Measurements from ENCODE around the gene ARHGAP6. TPM values are rescaled to one million over a fixed set of nuclear protein-coding genes. Genes with fewer than 3 reads are reported as not detected.

ARHGAP6 gene
- total and polyA plus RNA-seq, 9 of the 15 experiments (the other 6 are each of a cell fraction or from before 2014, with no cell fraction given): 12.5 to 63.6 (median 41.8) TPM

- no peak overlapping the region for H2AFZ ChIP-seq (ENCODE audit: low read depth, low read length)
- H3K4me1 ChIP-seq (replicated peaks in 1 of 2; ENCODE audit: control insufficient read depth in 2 of 2, insufficient read depth in 2 of 2, low read length in 2 of 2): no peaks in the 10 kb centered on the region
- H3K4me2 ChIP-seq (ENCODE audit: insufficient read depth, low read length): no peak overlapping the region
- intact Hi-C loops (cut with micrococcal nuclease): no loop called here
- H3K4me3 ChIP-seq: no peak overlapping the region
- ATAC-seq (no peak), DNase-seq (ENCODE audit: extremely low read depth in 1 of 4, low spot score in 3 of 4) (no peak), FAIRE-seq (no peak)
- ChIA-PET POLR2A (no interaction called here), CTCF (ENCODE audit: low intra/inter-chr PET ratio) (no interaction called here)
- no peaks in the 10 kb centered on the region for H3K36me3 ChIP-seq (ENCODE audit: control insufficient read depth, insufficient read depth, low read length)
- H4K20me1 ChIP-seq (replicated peaks; ENCODE audit: control insufficient read depth, insufficient read depth, low read length): no peaks in the 10 kb centered on the region
- no peak overlapping the region for H3K9ac ChIP-seq (ENCODE audit: insufficient read depth in 1 of 2, low read depth in 2 of 2, low read length in 2 of 2)
- no peaks in the 10 kb centered on the region for H3K27me3 ChIP-seq (ENCODE audit: control insufficient read depth in 2 of 2, insufficient read depth in 2 of 2, low read length in 2 of 2)
- in situ Hi-C loops (cut with MboI): no loop called here
- no peaks in the 10 kb centered on the region for H3K79me2 ChIP-seq (ENCODE audit: control insufficient read depth, insufficient read depth, low read length)
- BruUV-seq (replicated peaks): no TSS peak
- H3K9me1 ChIP-seq (ENCODE audit: control insufficient read depth, insufficient read depth, low read length): no peaks in the 10 kb centered on the region
- no peaks in the 10 kb centered on the region for H3K9me3 ChIP-seq (replicated peaks; ENCODE audit: control insufficient read depth, insufficient read depth, low read depth, low read length)
- TF ChIP-seq EP400 (IDR thresholded peaks at IDR 0.05): no peak
- no peak overlapping the region for H3K27ac ChIP-seq (ENCODE audit: extremely low read depth, low read depth, low read length)
Measured at GRCh38 chrX:11099465-11099864, 566.3 kb downstream of the ARHGAP6 start.

- Histone ChIP-seq H3K27me3 (ENCODE audit: control insufficient read depth in 2 of 2, insufficient read depth in 2 of 2, low read length in 2 of 2) (no peaks in the 10 kb centered on the region), H3K79me2 (ENCODE audit: control insufficient read depth, insufficient read depth, low read length) (no peaks in the 10 kb centered on the region), H3K36me3 (ENCODE audit: control insufficient read depth, insufficient read depth, low read length) (no peaks in the 10 kb centered on the region), H3K4me2 (ENCODE audit: insufficient read depth, low read length) (no peak overlapping the region), H3K9me1 (ENCODE audit: control insufficient read depth, insufficient read depth, low read length) (no peaks in the 10 kb centered on the region), H3K4me1 (replicated peaks in 1 of 2; ENCODE audit: control insufficient read depth in 2 of 2, insufficient read depth in 2 of 2, low read length in 2 of 2) (no peaks in the 10 kb centered on the region), H3K9ac (ENCODE audit: insufficient read depth in 1 of 2, low read depth in 2 of 2, low read length in 2 of 2) (no peak overlapping the region), H3K4me3 (no peak overlapping the region), H4K20me1 (replicated peaks; ENCODE audit: control insufficient read depth, insufficient read depth, low read length) (no peaks in the 10 kb centered on the region), H2AFZ (ENCODE audit: low read depth, low read length) (no peak overlapping the region), H3K9me3 (replicated peaks; ENCODE audit: control insufficient read depth, insufficient read depth, low read depth, low read length) (no peaks in the 10 kb centered on the region), H3K27ac (ENCODE audit: extremely low read depth, low read depth, low read length) (no peak overlapping the region)
- no peak for DNase-seq (ENCODE audit: extremely low read depth in 1 of 4, low spot score in 3 of 4)
- intact Hi-C loops (cut with micrococcal nuclease): no loop called here
- BruUV-seq (replicated peaks): no TSS peak
- in situ Hi-C loops (cut with MboI): no loop called here
- POLR2A ChIA-PET: interaction anchor here (1.1 kb wide), 1 partner anchor 13 kb away, joined by 3 read pairs; no protein-coding TSS in a partner anchor
- FAIRE-seq: no peak
- CTCF ChIA-PET (ENCODE audit: low intra/inter-chr PET ratio): no interaction called here
- no peak for ATAC-seq
- TF ChIP-seq ZNF584 (CRISPR knock-in tag; IDR thresholded peaks at IDR 0.05; ENCODE audit: low read depth) (no peak), EP400 (IDR thresholded peaks at IDR 0.05) (no peak), LEF1 (IDR thresholded peaks at IDR 0.05) (no peak), ZNF609 (CRISPR knock-in tag; IDR thresholded peaks at IDR 0.05; ENCODE audit: borderline replicate concordance) (no peak), CEBPG (CRISPR knock-in tag; IDR thresholded peaks at IDR 0.05) (no peak), CEBPG (tag; conservative IDR thresholded peaks at IDR 0.05 in 1 of 2, IDR thresholded peaks at IDR 0.05 in 1 of 2) (no peak), ZNF263 (CRISPR knock-in tag; IDR thresholded peaks at IDR 0.05; ENCODE audit: borderline replicate concordance) (no peak), JUND (IDR thresholded peaks at IDR 0.05; ENCODE audit: borderline replicate concordance, low read depth, low read length) (no peak), JUND (tag; IDR thresholded peaks at IDR 0.05; ENCODE audit: borderline replicate concordance, low read depth, low read length) (no peak), TCFL5 (CRISPR knock-in tag; conservative IDR thresholded peaks at IDR 0.05) (no peak), MAFF (IDR thresholded peaks at IDR 0.05; ENCODE audit: low read length) (no peak), ZNF780A (CRISPR knock-in tag; IDR thresholded peaks at IDR 0.05) (no peak), KDM2B (CRISPR knock-in tag; IDR thresholded peaks at IDR 0.05) (no peak)
Measured at GRCh38 chrX:11097933-11098332, 567.8 kb downstream of the ARHGAP6 start.
